Measurements from ENCODE around the gene IL1RAPL2. TPM values are rescaled to one million over a fixed set of nuclear protein-coding genes. Genes with fewer than 3 reads are reported as not detected.

The IL1RAPL2 gene
- total and polyA plus RNA-seq, 2 of the 8 experiments (the other 6 are each of a cell fraction or from before 2014, with no cell fraction given) = 0.20 to 1.3 TPM

GRCh38 chrX:104842646-104843045 is 276.6 kb downstream of the IL1RAPL2 start:
- H3K14ac ChIP-seq (ENCODE audit: insufficient read length) = no peak overlapping the region
- H4K8ac ChIP-seq (ENCODE audit: extremely low read depth, insufficient read depth, low read length) = no peak overlapping the region
- H4K5ac ChIP-seq (ENCODE audit: insufficient read length, low read depth, low read length) = no peak overlapping the region
- H3K4me1 ChIP-seq (replicated peaks in 1 of 4; ENCODE audit: control insufficient read depth in 3 of 4, insufficient read depth in 4 of 4, low read length in 3 of 4) = no peaks in the 10 kb centered on the region
- H2AK5ac ChIP-seq (ENCODE audit: low read depth, low read length) = no peak overlapping the region
- no peak overlapping the region for H3K4me2 ChIP-seq (ENCODE audit: insufficient read depth in 1 of 2, low read depth in 2 of 2, low read length in 2 of 2)
- H3K4ac ChIP-seq (replicated peaks; ENCODE audit: insufficient read length, low read depth, low read length) = no peak overlapping the region
- FAIRE-seq = no peak
- ChIA-PET POLR2A (ENCODE audit: partially characterized antibody) (no interaction called here), CTCF (ENCODE audit: partially characterized antibody) (no interaction called here)
- no peak for DNase-seq (ENCODE audit: low read depth in 1 of 2, low spot score in 2 of 2)
- H2BK5ac ChIP-seq (ENCODE audit: low read depth, low read length) = no peak overlapping the region
- H3K9ac ChIP-seq (replicated peaks in 1 of 4; ENCODE audit: extremely low read depth in 1 of 4, low read depth in 3 of 4, low read length in 3 of 4) = no peak overlapping the region
- no peaks in the 10 kb centered on the region for H3K79me1 ChIP-seq (ENCODE audit: low read depth, low read length)
- H4K91ac ChIP-seq (replicated peaks; ENCODE audit: insufficient read length, low read length) = no peak overlapping the region
- no peaks in the 10 kb centered on the region for H3K27me3 ChIP-seq (replicated peaks in 1 of 4; ENCODE audit: control insufficient read depth in 3 of 4, extremely low read depth in 1 of 4, insufficient read depth in 3 of 4, low read length in 3 of 4)
- no peak overlapping the region for H2BK120ac ChIP-seq (replicated peaks; ENCODE audit: low read depth, low read length)
- H3K56ac ChIP-seq (replicated peaks; ENCODE audit: insufficient read length, low read depth, low read length) = no peak overlapping the region
- no peaks in the 10 kb centered on the region for H4K20me1 ChIP-seq (replicated peaks in 1 of 2; ENCODE audit: control insufficient read depth in 1 of 2, insufficient read depth in 2 of 2, low read length in 2 of 2)
- TF ChIP-seq, protein P1, sequence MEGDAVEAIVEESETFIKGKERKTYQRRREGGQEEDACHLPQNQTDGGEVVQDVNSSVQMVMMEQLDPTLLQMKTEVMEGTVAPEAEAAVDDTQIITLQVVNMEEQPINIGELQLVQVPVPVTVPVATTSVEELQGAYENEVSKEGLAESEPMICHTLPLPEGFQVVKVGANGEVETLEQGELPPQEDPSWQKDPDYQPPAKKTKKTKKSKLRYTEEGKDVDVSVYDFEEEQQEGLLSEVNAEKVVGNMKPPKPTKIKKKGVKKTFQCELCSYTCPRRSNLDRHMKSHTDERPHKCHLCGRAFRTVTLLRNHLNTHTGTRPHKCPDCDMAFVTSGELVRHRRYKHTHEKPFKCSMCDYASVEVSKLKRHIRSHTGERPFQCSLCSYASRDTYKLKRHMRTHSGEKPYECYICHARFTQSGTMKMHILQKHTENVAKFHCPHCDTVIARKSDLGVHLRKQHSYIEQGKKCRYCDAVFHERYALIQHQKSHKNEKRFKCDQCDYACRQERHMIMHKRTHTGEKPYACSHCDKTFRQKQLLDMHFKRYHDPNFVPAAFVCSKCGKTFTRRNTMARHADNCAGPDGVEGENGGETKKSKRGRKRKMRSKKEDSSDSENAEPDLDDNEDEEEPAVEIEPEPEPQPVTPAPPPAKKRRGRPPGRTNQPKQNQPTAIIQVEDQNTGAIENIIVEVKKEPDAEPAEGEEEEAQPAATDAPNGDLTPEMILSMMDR (IDR thresholded peaks at IDR 0.05; ENCODE audit: control extremely low read depth in 1 of 3, insufficient read depth in 1 of 3, low read depth in 1 of 3, low read length in 3 of 3) = no peak
- no peak for TF ChIP-seq CREB1 (IDR thresholded peaks at IDR 0.05)
- TF ChIP-seq SP4 (IDR thresholded peaks at IDR 0.05; ENCODE audit: low read length) = no peak
- TF ChIP-seq TBP (IDR thresholded peaks at IDR 0.05; ENCODE audit: low read depth, low read length) = no peak
- no peak for TF ChIP-seq EZH2 (IDR thresholded peaks at IDR 0.05; ENCODE audit: low read depth, low read length, severe bottlenecking)
- H3K18ac ChIP-seq (ENCODE audit: extremely low read depth, low read length) = no peak overlapping the region
- no peaks in the 10 kb centered on the region for H3K23me2 ChIP-seq (ENCODE audit: low read depth, low read length)
- no peak overlapping the region for H3K27ac ChIP-seq (ENCODE audit: low read depth, low read length)
- no peak overlapping the region for H2AFZ ChIP-seq (ENCODE audit: low read length)
- H2BK20ac ChIP-seq (ENCODE audit: low read length) = no peak overlapping the region
- no peak overlapping the region for H3K4me3 ChIP-seq (ENCODE audit: extremely low read depth in 1 of 4, insufficient read depth in 2 of 4, low read depth in 3 of 4, low read length in 4 of 4)
- 100% methylated on average over 2 of the region's 4 CpGs; no CpG with 5 or more reads in 1 of the 2 experiments for WGBS, 2 experiments (ENCODE audit: extremely low coverage in 1 of 2, insufficient coverage in 1 of 2, insufficient read length in 1 of 2, insufficient replicate concordance in 2 of 2, low coverage in 1 of 2, low lambda C conversion rate in 2 of 2, missing lambda C conversion rate in 1 of 2)
- no peaks in the 10 kb centered on the region for H3K79me2 ChIP-seq (ENCODE audit: control insufficient read depth in 1 of 2, insufficient read depth in 2 of 2, low read length in 2 of 2)
- H2BK15ac ChIP-seq (ENCODE audit: low read length) = no peak overlapping the region
- H3K23ac ChIP-seq (ENCODE audit: insufficient read length) = no peak overlapping the region
- no peak overlapping the region for H2BK12ac ChIP-seq (ENCODE audit: low read depth, low read length)
- H3K9me3 ChIP-seq (ENCODE audit: insufficient read depth in 2 of 2, low read depth in 1 of 2, low read length in 1 of 2) = no peaks in the 10 kb centered on the region
- no peaks in the 10 kb centered on the region for H3K36me3 ChIP-seq (ENCODE audit: control insufficient read depth in 2 of 4, insufficient read depth in 4 of 4, low read length in 3 of 4)

All from H1 (cell line).